ENCODE results near the gene RAB27B.
"Not testable (repeated sequence)": the region's sequence is repeated elsewhere in the genome, so short reads cannot be mapped to it uniquely, and the experiment has no call there.

The RAB27B gene

DNA sequence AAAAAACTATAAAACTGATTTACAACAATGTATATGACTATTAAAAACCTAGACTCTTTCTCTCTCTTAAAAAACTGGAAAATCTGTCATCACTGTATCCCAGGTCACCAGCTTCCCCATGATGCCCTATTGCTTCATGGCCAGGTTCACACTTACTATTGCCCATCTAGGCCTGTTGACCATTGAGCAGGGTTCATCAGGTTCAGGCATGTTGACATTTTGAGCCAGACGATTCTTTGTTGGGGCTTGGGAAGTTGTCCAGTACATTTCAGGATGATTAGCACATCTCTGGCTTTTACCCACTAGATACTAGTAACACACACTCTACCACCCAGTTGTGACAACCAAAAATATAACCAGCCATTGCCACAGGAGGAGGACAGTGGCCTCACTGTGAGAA, 26.9 kb upstream of the RAB27B start:
- Histone ChIP-seq H3K4me1 (ENCODE audit: control insufficient read depth, insufficient read depth, low read length) (no peaks in the 10 kb centered on the region), H3K9me3 (ENCODE audit: control insufficient read depth, low read length) (no peaks in the 10 kb centered on the region), H3K4me3 (ENCODE audit: low read length) (no peak overlapping the region), H3K9ac (ENCODE audit: low read length) (no peak overlapping the region), H3K36me3 (ENCODE audit: control insufficient read depth, insufficient read depth, low read length, severe bottlenecking) (no peaks in the 10 kb centered on the region), H3K27me3 (replicated peaks; ENCODE audit: control insufficient read depth, insufficient read depth, low read length) (no peaks in the 10 kb centered on the region)
- no peak for DNase-seq (ENCODE audit: low read depth)

DNA sequence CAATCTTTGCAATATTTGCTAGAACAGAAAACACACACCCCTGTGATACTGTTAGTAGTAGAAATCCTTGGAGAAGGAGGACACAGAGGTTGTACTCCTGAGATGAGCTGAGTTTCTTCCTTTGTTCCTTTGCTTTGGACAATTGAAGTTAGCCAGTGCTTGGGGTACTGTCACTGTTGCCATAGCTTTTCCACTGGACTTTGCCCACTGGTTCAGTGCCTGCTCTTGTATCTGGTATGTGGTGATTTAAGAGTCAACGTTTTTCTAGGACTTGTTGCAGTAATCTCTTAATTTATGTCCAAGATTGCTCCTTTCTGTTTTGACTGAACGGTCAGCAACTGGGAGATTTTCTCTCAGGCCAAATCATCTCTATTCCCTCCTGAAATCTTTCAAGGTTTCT, 26.1 kb upstream of the RAB27B start:
- H3K4me3 ChIP-seq (ENCODE audit: low read length) = no peak overlapping the region
- H3K9ac ChIP-seq (ENCODE audit: low read length) = no peak overlapping the region
- H3K9me3 ChIP-seq (ENCODE audit: control insufficient read depth, low read length) = no peaks in the 10 kb centered on the region
- DNase-seq (ENCODE audit: low read depth) = no peak
- no peaks in the 10 kb centered on the region for H3K36me3 ChIP-seq (ENCODE audit: control insufficient read depth, insufficient read depth, low read length, severe bottlenecking)
- H3K27me3 ChIP-seq (replicated peaks; ENCODE audit: control insufficient read depth, insufficient read depth, low read length) = no peaks in the 10 kb centered on the region
- H3K4me1 ChIP-seq (ENCODE audit: control insufficient read depth, insufficient read depth, low read length) = no peaks in the 10 kb centered on the region

DNA sequence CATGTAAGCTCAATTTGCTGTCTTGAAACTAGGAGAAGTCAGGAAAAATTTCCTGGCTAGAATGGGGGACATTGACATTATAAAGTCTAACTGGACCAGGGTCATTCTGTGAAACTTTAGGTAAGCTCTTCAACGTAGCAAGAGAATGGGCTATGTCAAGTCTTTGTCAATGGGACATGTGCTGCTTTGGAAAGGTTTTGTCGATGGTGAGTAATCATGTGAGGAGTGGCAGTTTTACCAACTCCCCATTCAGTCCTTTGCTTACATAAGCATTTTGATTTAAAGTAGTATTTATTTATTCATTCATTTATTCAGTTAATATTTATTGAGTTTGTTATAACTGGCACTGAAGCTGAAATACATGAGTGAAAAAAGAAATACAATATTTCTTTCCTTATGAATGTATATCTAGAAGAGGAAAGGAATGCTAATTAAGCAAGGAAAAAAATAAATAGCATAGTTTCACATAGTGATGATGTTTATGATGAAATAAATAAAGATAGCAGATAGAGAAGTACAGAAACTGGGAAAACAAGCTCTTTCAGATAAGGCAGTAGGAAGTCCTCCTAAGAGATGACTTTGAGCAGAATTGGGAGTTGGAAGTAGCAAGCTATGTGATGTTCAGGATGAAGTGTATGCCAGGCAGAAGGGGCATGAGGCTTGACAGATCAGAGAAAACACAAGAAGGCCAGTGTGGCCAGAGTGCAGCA, 25.4 kb upstream of the RAB27B start:
- Histone ChIP-seq H3K9me3 (ENCODE audit: control insufficient read depth, low read length) (no peaks in the 10 kb centered on the region), H3K27me3 (replicated peaks; ENCODE audit: control insufficient read depth, insufficient read depth, low read length) (no peaks in the 10 kb centered on the region), H3K4me3 (ENCODE audit: low read length) (no peak overlapping the region), H3K36me3 (ENCODE audit: control insufficient read depth, insufficient read depth, low read length, severe bottlenecking) (no peaks in the 10 kb centered on the region), H3K4me1 (ENCODE audit: control insufficient read depth, insufficient read depth, low read length) (no peaks in the 10 kb centered on the region), H3K9ac (ENCODE audit: low read length) (no peak overlapping the region)
- no peak for DNase-seq (ENCODE audit: low read depth)

DNA sequence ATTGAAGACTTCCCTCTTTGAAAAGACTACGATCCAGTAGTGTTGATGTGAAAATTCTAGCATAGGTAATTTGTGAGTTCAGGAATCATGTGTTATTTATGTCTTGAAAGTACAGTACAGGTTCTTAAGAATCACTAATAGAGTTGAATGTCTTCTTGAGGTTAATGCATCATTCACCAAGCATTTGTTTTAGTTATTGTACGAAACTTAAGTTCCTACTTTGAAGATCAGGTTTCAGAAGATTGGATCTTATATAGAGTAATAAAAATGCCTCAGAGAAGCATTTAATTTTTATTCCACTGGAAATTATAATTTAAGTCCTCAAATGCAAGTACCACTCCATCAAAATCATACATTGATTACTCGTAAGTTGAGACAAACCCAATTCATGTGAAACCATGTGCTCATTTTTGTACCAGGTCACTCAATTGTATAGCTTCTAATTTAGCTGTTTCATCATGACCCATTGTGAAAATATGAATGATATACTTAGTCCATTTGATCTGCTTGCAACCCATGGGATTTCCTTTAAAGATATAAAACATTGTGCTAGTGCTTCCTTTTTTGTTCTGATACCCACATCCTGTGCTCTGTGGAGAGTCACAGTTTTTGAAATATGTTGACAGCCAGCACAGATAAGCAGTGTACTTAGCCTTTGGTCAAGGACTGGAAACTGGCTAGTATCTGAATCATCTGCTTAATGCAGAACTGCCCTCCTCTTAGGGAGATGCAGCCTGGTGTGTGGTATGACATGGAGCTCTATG, 22.5 kb upstream of the RAB27B start:
- Histone ChIP-seq H3K27me3 (replicated peaks; ENCODE audit: control insufficient read depth, insufficient read depth, low read length) (no peaks in the 10 kb centered on the region), H3K4me3 (ENCODE audit: low read length) (no peak overlapping the region)
- DNase-seq (ENCODE audit: low read depth) = peak; percentile 50

GRCh38 chr18:54806526-54806925, 21.8 kb upstream of the RAB27B start:
- H3K9me3 ChIP-seq (ENCODE audit: control insufficient read depth, low read length) = no peaks in the 10 kb centered on the region
- no peaks in the 10 kb centered on the region for H3K4me1 ChIP-seq (ENCODE audit: control insufficient read depth, insufficient read depth, low read length)
- no peak overlapping the region for H3K4me3 ChIP-seq (ENCODE audit: low read length)
- DNase-seq (ENCODE audit: low read depth) = peak; percentile 8
- H3K9ac ChIP-seq (ENCODE audit: low read length) = no peak overlapping the region
- H3K27me3 ChIP-seq (replicated peaks; ENCODE audit: control insufficient read depth, insufficient read depth, low read length) = no peaks in the 10 kb centered on the region
- H3K36me3 ChIP-seq (ENCODE audit: control insufficient read depth, insufficient read depth, low read length, severe bottlenecking) = no peaks in the 10 kb centered on the region

More for the DNA sequence above, 22.5 kb upstream of the RAB27B start:
- Histone ChIP-seq H3K9ac (ENCODE audit: low read length) (no peak overlapping the region), H3K9me3 (ENCODE audit: control insufficient read depth, low read length) (no peaks in the 10 kb centered on the region), H3K4me1 (ENCODE audit: control insufficient read depth, insufficient read depth, low read length) (no peaks in the 10 kb centered on the region), H3K36me3 (ENCODE audit: control insufficient read depth, insufficient read depth, low read length, severe bottlenecking) (no peaks in the 10 kb centered on the region)

DNA sequence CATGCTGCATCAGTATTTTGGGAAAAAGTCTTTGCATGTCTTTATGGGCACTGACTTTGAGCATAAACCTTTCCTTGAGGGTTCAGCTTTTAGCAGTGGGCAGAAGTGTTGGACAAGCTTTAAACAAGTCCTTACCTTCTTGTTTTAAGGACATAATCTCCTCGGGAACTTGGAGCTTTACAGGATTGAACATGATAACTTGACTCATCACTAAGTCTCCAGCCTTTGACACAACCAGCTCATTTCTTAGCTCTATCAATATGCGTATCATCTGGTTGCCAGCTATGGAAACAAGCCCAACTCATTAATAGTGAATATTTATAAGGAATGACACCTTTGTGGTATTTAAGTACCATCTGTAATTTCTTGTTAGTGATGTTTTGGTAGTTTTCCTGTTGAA, 21.0 kb upstream of the RAB27B start:
- DNase-seq (ENCODE audit: low read depth) = no peak
- Histone ChIP-seq H3K9me3 (ENCODE audit: control insufficient read depth, low read length) (no peaks in the 10 kb centered on the region), H3K4me1 (ENCODE audit: control insufficient read depth, insufficient read depth, low read length) (no peaks in the 10 kb centered on the region), H3K9ac (ENCODE audit: low read length) (no peak overlapping the region), H3K4me3 (ENCODE audit: low read length) (no peak overlapping the region), H3K36me3 (ENCODE audit: control insufficient read depth, insufficient read depth, low read length, severe bottlenecking) (no peaks in the 10 kb centered on the region), H3K27me3 (replicated peaks; ENCODE audit: control insufficient read depth, insufficient read depth, low read length) (no peaks in the 10 kb centered on the region)

DNA sequence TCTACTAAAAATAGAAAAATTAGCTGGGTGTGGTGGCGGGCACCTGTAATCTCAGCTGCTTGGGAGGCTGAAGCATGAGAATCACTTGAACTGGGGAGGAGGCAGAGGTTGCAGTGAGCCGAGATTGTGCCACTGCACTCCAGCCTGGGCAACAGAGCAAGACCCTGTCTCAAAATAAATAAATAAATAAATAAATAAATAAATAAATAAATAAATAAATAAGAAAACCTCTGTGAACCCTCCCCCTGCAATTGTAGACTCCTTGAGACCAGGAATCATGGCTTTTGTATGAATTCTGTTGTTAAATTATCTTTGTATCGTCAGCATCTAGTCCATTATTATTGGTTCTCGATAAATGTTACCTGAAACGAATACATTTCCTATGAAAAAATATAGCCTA, 17.6 kb upstream of the RAB27B start:
- not testable (repeated sequence) for DNase-seq (ENCODE audit: low read depth); H3K9ac ChIP-seq (ENCODE audit: low read length); H3K27me3 ChIP-seq (replicated peaks; ENCODE audit: control insufficient read depth, insufficient read depth, low read length); H3K4me3 ChIP-seq (ENCODE audit: low read length); H3K4me1 ChIP-seq (ENCODE audit: control insufficient read depth, insufficient read depth, low read length); H3K36me3 ChIP-seq (ENCODE audit: control insufficient read depth, insufficient read depth, low read length, severe bottlenecking); H3K9me3 ChIP-seq (ENCODE audit: control insufficient read depth, low read length)

DNA sequence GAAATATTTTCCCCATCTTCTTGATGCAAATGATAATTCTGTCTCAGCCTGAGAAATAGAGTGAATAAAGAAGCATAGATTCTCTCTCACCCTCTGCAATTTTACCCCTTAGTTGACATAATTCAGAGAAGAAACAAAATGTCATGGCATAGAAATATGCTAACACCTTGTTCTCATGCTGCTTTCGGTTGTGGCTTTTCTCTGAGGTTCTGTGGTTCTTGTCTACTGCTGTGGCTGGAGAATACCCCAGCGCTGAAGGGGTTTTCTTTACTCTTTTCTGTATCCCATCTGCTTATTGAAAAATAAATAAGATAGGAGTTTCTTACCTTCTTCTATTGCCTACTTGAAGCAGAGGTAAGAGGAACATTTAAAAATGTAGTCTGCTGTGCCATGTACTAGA, 15.4 kb upstream of the RAB27B start:
- no peak overlapping the region for H3K4me3 ChIP-seq (ENCODE audit: low read length)
- H3K4me1 ChIP-seq (ENCODE audit: control insufficient read depth, insufficient read depth, low read length) = no peaks in the 10 kb centered on the region
- no peak for DNase-seq (ENCODE audit: low read depth)
- no peaks in the 10 kb centered on the region for H3K9me3 ChIP-seq (ENCODE audit: control insufficient read depth, low read length)
- no peaks in the 10 kb centered on the region for H3K36me3 ChIP-seq (ENCODE audit: control insufficient read depth, insufficient read depth, low read length, severe bottlenecking)
- no peak overlapping the region for H3K9ac ChIP-seq (ENCODE audit: low read length)
- H3K27me3 ChIP-seq (replicated peaks; ENCODE audit: control insufficient read depth, insufficient read depth, low read length) = no peaks in the 10 kb centered on the region

DNA sequence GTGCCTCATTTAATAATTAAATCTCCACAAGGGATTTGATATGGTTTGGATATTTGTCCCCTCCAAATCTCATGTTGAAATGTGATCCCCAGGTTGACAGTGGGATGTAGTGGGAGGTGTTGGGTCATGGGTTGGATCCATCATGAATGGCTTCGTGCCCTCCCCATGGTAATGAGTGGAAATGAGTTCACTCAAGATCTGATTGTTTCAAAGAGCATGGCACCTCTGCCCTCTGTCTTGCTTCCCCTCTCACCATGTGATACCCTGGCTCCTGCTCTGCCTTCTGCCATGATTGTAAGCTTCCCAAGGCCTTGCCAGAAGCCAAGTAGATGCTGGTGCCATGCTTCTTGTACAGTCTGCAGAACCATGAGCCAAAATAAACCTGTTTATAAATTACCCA, 15.0 kb upstream of the RAB27B start:
- no peak overlapping the region for H3K9ac ChIP-seq (ENCODE audit: low read length)
- DNase-seq (ENCODE audit: low read depth) = no peak
- no peaks in the 10 kb centered on the region for H3K4me1 ChIP-seq (ENCODE audit: control insufficient read depth, insufficient read depth, low read length)
- no peak overlapping the region for H3K4me3 ChIP-seq (ENCODE audit: low read length)
- H3K9me3 ChIP-seq (ENCODE audit: control insufficient read depth, low read length) = no peaks in the 10 kb centered on the region
- no peaks in the 10 kb centered on the region for H3K27me3 ChIP-seq (replicated peaks; ENCODE audit: control insufficient read depth, insufficient read depth, low read length)
- H3K36me3 ChIP-seq (ENCODE audit: control insufficient read depth, insufficient read depth, low read length, severe bottlenecking) = no peaks in the 10 kb centered on the region

DNA sequence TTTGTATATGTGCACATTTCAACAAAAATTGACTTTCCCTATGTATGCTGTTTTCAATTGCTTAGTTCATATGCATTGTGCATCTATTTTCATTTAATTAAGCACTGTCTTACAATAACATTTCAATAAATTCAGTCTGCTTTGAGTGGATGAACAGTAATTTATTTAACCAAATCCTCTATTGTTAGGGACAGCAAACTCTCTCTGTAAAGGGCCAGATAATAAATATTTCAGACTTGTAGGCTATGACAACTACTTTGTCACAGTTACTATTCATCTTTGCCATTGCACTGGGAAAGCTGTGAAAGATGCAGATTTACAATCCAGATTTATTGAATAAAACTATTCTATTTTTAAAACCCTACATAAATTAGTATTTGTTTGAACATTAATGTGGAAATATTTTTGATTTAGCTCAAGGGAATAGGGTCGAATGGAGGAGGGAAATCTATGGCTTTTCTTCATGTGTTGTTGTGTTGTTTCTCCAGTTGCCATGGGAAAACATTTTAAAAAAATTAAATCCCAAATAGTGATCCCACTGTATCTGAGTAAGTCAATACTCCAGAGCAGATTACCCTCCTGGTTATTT, 14.2 kb upstream of the RAB27B start:
- Histone ChIP-seq H3K36me3 (ENCODE audit: control insufficient read depth, insufficient read depth, low read length, severe bottlenecking) (no peaks in the 10 kb centered on the region), H3K4me3 (ENCODE audit: low read length) (no peak overlapping the region), H3K27me3 (replicated peaks; ENCODE audit: control insufficient read depth, insufficient read depth, low read length) (no peaks in the 10 kb centered on the region), H3K9me3 (ENCODE audit: control insufficient read depth, low read length) (no peaks in the 10 kb centered on the region), H3K9ac (ENCODE audit: low read length) (no peak overlapping the region), H3K4me1 (ENCODE audit: control insufficient read depth, insufficient read depth, low read length) (no peaks in the 10 kb centered on the region)
- no peak for DNase-seq (ENCODE audit: low read depth)

- DNase-seq (ENCODE audit: low read depth) = no peak
These were observed 13.2 kb upstream of the RAB27B start for GRCh38 chr18:54815086-54815485.

More at GRCh38 chr18:54815086-54815485, 13.2 kb upstream of the RAB27B start:
- Histone ChIP-seq H3K4me1 (ENCODE audit: control insufficient read depth, insufficient read depth, low read length) (no peaks in the 10 kb centered on the region), H3K36me3 (ENCODE audit: control insufficient read depth, insufficient read depth, low read length, severe bottlenecking) (no peaks in the 10 kb centered on the region), H3K27me3 (replicated peaks; ENCODE audit: control insufficient read depth, insufficient read depth, low read length) (no peaks in the 10 kb centered on the region), H3K9me3 (ENCODE audit: control insufficient read depth, low read length) (no peaks in the 10 kb centered on the region), H3K9ac (ENCODE audit: low read length) (no peak overlapping the region), H3K4me3 (ENCODE audit: low read length) (no peak overlapping the region)
